NCI-H2171 (cell line): ENCODE results near the gene PDZD4.

Source experiments
- DNase-seq: peaks from one replicate; lab custom pipeline; 2025; lab: John Stamatoyannopoulos, UW

PDZD4 gene

DNA sequence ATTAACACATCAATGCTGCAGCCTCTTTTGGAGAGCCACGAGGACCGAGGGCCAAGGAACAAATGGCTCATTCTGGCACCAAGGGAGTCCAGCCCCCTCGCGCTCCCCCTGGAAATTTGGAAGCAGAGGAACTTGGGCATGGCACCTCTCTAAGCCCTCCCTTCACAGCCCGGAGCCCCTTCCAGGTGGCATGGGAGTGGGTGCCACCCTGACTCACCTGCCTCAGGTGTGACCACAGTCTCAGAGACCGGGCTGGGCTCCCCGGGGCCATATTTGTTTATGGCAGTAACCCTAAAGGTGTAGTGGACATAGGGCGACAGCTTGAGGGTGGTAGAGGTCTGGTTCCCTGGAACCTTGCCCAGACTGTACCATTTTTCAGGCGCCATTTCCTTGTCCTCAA is 36.8 kb upstream of the PDZD4 start:
- DNase-seq, result no peak

GRCh38 chrX:153866302-153867019 is 36.1 kb upstream of the PDZD4 start:
- DNase-seq, result no peak

- no peak for DNase-seq
Measured at GRCh38 chrX:153865685-153866084, 35.3 kb upstream of the PDZD4 start.

DNA sequence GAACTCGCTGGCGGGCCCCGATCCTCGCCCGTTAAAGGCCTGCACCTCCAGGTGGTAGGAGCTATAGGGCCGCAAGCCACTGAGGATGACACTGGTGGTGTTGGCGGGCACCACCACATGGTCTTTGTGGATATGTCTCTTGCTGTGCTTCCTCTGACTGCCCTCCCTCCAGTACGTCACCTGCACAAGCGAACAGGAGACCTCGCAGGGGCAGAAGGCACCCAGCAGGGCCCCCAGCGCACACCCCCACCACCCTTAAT is 34.9 kb upstream of the PDZD4 start:
- no peak for DNase-seq

DNA sequence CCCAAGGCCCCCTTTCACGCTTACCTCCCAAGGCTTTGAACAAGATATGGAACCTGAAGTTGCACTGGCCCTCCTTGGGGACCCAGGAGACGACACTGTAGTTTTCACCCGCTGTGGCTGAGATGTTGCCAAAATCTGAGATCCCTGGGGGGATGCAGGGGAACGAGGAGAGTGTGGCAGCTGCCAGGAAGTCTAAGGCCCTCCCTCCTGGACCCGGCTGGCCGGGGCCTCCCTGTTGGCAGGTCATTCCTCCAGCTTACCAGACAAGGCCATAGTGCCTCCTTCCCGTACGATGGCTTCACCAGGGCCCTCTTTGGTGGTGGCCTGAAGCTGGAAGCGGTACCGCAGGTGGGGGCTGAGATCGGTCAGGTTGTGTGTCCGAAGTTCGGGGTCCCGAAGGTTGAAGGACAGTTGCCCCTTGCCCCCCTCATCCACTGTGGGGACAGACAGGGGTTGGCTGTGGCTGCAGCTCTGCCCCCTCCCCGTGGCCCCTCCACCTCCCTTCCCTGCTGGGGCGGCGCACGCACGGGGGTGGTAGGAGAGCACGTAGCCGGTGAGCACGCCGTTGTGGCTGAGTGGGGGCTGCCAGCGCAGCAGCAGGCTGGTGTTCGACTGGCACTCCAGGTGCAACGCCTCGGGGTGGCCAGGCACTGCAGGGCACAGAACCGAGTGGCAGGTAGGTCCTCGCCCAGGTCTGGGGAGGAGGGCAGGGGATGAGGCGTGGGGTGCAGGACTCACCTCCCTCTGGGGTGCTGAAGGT is 34.4 kb upstream of the PDZD4 start:
- DNase-seq, result no peak

- no peak for DNase-seq
Measured at GRCh38 chrX:153864101-153864500, 33.8 kb upstream of the PDZD4 start.

DNA sequence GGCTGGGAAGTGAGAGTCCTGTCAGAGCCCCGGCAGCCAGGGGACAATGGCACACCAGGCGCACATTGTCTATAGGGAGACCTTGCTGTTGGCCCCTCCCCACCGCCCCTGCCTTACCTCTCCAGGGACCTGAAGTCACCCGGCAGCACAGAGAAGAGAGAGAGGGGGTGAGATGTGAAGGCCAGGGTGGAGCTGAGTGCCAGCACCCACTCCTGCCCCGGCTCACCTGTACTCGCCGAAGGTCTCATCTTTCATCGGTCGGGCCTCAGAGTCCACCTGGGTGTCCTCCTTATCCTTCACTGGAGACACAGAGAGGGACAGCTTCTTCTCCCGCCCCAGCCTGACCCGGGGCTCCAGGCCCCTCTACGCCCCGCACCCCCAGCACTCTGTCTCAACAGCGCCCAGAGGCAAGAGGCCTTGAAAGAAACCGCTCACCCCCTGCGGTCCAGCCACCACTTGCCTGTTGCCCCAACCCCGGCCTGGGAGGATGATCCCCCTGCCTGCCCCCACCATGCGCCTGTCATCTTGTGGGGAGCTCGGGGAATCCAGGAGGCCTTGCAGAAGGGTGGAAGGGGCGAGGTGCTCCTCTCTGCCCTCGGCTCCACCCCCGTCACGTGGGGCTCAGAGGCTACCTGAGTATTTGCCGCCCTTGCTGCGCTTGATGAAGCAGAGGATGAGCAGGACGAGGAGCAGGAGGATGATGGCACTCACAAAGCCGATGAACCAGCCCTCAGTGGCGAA is 33.1 kb upstream of the PDZD4 start:
- no peak for DNase-seq

- DNase-seq, result no peak
Measured at GRCh38 chrX:153862369-153863250, 32.3 kb upstream of the PDZD4 start.

DNA sequence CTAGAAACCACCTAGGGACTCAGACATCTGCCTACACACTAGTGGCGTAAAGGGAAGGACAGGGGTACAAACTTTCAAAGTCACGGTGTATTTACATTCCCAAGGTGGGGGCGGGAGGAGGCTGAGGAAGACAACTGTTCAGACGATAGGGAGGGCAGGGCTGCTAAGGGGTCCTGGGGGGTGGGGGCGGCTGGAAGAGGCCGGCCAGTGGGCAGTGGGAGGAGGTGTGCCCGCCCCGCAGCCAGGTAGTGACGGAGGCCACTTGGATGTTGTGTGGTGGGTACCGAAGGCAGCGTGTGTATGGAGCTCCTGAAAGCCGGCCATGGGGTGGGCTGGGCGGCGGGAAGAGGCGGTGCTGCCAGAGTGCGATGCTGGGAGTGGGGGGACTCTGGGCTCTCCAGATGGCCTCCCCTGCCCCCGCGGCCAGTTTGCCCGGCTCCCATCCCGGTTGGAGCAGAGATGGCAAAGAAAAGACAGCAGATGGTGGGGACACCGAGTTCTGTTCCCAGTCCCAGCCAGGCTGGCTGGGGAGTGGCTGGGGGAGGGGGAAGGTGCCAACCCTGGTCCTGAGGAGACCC is 31.5 kb upstream of the PDZD4 start:
- no peak for DNase-seq

- DNase-seq, result no peak
Measured at GRCh38 chrX:153861151-153861550, 30.8 kb upstream of the PDZD4 start.

GRCh38 chrX:153857348-153857903 is 27.1 kb upstream of the PDZD4 start:
- no peak for DNase-seq

GRCh38 chrX:153854702-153855101 is 24.4 kb upstream of the PDZD4 start:
- DNase-seq, result no peak

DNA sequence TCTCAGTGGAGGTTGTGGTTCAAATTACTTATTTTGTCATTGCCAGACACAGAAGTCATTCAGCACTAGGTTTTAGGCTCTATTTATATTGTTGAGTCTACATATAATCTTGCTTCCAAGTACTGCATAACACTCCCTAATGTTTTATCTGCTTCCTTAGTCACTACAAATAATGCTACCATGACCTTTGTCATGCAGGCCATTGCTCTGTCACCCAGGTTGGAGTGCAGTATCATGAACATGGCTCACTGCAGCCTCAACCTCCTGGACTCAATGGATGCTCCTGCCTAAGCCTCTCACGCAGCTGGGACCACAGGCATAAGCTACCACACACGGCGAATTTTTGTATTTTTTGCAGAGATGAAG is 23.5 kb upstream of the PDZD4 start:
- DNase-seq, result no peak

- DNase-seq, result no peak
Measured at GRCh38 chrX:153853180-153853901, 23.0 kb upstream of the PDZD4 start.

GRCh38 chrX:153851981-153852380 is 21.6 kb upstream of the PDZD4 start:
- no peak for DNase-seq

DNA sequence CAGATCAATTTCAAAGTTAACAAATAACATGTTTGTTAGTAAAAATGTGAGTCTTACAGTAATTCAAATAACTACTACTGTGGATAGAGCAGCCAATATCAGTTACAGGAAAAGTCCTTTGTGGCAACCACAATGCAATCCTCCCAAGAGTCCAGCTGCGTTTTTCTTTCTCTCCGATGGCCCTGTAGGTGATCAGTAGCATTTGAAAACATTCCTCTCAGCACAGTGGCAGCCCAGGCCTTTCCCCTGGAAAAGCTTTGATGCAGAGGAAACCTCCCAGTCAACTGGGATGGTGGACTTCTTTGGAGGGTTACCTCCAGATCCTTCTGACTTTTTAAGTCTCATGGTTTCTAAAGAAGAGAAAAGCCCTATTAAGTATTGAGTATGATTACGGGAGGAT is 18.0 kb upstream of the PDZD4 start:
- DNase-seq, result no peak

GRCh38 chrX:153845842-153846241 is 15.5 kb upstream of the PDZD4 start:
- DNase-seq, result no peak

DNA sequence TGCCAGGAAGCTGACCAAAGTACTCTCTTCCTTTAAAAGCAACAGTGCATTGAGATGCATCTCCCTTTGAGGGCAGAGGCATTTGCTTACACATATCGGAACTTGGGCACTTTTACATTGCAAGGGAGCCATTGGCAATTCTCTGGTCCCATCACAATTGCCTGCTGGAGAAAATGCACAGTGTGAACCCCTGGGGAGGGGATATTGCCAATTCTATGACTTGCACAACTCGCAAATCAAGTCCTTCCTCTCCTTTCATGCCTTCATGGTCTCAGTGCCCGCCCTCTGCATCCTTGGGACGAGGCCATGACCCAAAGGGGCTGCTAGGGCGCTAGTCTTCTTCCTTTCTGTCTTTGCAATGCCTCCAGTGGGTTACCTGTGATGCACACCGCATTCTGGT is 14.9 kb upstream of the PDZD4 start:
- DNase-seq, result no peak

DNA sequence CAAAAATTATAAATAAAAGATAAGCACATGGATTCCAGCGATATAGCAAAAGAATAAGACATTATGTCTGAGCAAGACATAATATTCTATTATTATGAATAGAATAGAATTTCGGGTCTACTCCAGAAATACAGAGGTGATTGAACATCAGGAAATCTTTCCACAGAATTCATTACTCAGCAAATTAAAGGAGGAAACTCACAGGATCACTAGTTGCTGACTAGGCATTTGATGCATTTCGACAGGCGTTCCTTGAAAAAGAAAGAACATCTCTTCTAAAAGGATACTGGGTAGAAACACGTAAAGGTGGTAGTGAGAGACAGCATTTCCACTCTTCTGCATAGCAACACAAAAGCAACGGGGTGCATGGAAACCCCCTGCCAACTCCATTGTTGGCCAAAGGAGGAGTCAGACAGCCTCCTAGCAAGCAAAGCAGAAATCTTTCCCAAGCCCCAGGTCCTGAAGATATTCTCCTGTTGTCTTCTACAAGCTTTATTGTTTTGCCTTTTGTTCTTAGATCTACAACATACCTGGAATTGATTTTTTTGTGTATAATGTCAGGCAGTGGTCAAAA is 14.3 kb upstream of the PDZD4 start:
- DNase-seq, result no peak

- DNase-seq, result no peak
Measured at GRCh38 chrX:153836921-153837320, 6.6 kb upstream of the PDZD4 start.

DNA sequence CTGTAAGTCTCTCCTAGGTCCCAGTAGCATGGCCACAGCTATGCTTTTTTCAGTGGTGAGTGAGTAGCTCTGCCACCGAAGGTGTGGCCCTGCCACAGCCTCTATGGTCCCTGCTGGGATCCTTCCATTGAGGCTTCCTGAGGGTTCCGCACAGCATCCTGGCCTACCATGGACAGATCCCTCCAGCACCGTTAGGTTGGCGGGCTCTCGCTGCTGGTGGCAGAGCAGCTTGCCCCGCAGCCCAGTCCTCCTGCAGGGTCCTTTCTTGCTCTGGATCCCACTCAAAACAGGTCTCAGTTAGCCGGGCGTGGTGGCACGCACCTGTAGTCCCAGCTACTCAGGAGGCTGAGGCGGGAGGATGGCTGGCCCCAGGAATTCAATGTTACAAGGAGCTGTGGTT is 2.4 kb upstream of the PDZD4 start:
- DNase-seq, result no peak
